Transverse colon (tissue), 4 donors: ENCODE data around the gene RNPEPL1. TPM values are rescaled to one million over a fixed set of nuclear protein-coding genes. Genes with fewer than 3 reads are reported as not detected.

ENCODE experiments used
- DNase-seq: peaks from one replicate; pipeline ENCODE4 v3.0.0-alpha.2; 2019
- H3K27ac ChIP-seq, 4 donors: fragments of 200-600 bp; sonication (generic); 2 replicates each; pipeline ENCODE4 v1.5.1; 2016 to 2018; ENCODE audit warnings: inconsistent platforms in 4 of 4
- H3K27me3 ChIP-seq: fragments of 200-600 bp; sonication (generic); 2 replicates; pipeline ENCODE4 v1.5.1; 2017; ENCODE audit warnings: inconsistent platforms
- H3K36me3 ChIP-seq, 4 donors: fragments of 200-600 bp; sonication (generic); 2 replicates each; pipeline ENCODE4 v1.5.1; 2017 to 2019; ENCODE audit warnings: inconsistent platforms in 4 of 4
- H3K4me1 ChIP-seq, 4 donors: fragments of 200-600 bp; sonication (generic); 2 replicates each; pipeline ENCODE4 v1.5.1; 2017 to 2020; ENCODE audit warnings: inconsistent platforms in 4 of 4
- H3K4me3 ChIP-seq, 4 donors: fragments of 200-600 bp; sonication (generic); 1 replicate in 1 of 4; 2 replicates in 3 of 4; pipeline versions ENCODE4 v1.5.1 to v1.6.1; 2017 to 2019; ENCODE audit warnings: inconsistent platforms in 4 of 4
- H3K9me3 ChIP-seq, 2 donors: fragments of 200-600 bp; sonication (generic); 2 replicates each; pipeline ENCODE4 v1.5.1; 2017 to 2019; ENCODE audit warnings: inconsistent platforms in 2 of 2
- EP300 ChIP-seq: sonication (generic); formaldehyde crosslinking; IDR thresholded peaks from one replicate; pipeline ENCODE4 v1.6.1; 2017; ENCODE audit warnings: antibody characterized with exemption, low read depth
- POLR2A ChIP-seq: fragments of 450-650 bp; IDR thresholded peaks from one replicate; pipeline ENCODE4 v1.6.1; 2016; ENCODE audit warnings: antibody characterized with exemption, mild to moderate bottlenecking, moderate library complexity
- POLR2AphosphoS5 ChIP-seq, 3 donors: sonication (generic); formaldehyde crosslinking; IDR thresholded peaks; one replicate each; pipeline ENCODE4 v1.6.1; 2016; ENCODE audit warnings: antibody characterized with exemption in 3 of 3
- WGBS, 2 donors: methylation state at CpG; one replicate each; pipeline ENCODE4 v1.1.5; 2018; ENCODE audit warnings: low coverage in 1 of 2; 5-methylcytosine and 5-hydroxymethylcytosine counted together
- in situ Hi-C, 4 donors: fragments of 200-750 bp; cut with MboI; loops; one replicate each; pipeline versions ENCODE4 v1.15.0 to v1.15.1; 2017; ENCODE audit warnings: low sequenced_read_pairs in 3 of 4, low pct_ligation_motif_present in 1 of 4, low pct_unique_long_range_greater_than_20kb in 1 of 4
- intact Hi-C: fragments of 100-400 bp; cut with DNase I; formaldehyde crosslinking; loops from one replicate; pipeline ENCODE4 v1.15.1; 2023; ENCODE audit warnings: low total_unique reads
- total RNA-seq, 4 donors: library from RNA; depleted of rRNA; stranded (reverse); fragments of >200 nt; gene quantifications; one replicate each; pipeline ENCODE4 v1.1.0, GENCODE V29; 2016
- TF ChIP-seq, protein P1 (sequence below), 5 experiments: fragments of 200-600 bp in 3 of 5; fragments of 450-650 bp in 2 of 5; sonication (generic) in 3 of 5; IDR thresholded peaks; 1 replicate in 2 of 5; 2 replicates in 3 of 5; pipeline ENCODE4 v1.5.1; 2016 to 2017; ENCODE audit warnings: antibody characterized with exemption in 5 of 5, inconsistent platforms in 3 of 5, mild to moderate bottlenecking in 2 of 5, moderate library complexity in 1 of 5

RNPEPL1 gene
- total RNA-seq, 4 donors from 2014 or later: 118 to 208 (median 151) TPM

DNA sequence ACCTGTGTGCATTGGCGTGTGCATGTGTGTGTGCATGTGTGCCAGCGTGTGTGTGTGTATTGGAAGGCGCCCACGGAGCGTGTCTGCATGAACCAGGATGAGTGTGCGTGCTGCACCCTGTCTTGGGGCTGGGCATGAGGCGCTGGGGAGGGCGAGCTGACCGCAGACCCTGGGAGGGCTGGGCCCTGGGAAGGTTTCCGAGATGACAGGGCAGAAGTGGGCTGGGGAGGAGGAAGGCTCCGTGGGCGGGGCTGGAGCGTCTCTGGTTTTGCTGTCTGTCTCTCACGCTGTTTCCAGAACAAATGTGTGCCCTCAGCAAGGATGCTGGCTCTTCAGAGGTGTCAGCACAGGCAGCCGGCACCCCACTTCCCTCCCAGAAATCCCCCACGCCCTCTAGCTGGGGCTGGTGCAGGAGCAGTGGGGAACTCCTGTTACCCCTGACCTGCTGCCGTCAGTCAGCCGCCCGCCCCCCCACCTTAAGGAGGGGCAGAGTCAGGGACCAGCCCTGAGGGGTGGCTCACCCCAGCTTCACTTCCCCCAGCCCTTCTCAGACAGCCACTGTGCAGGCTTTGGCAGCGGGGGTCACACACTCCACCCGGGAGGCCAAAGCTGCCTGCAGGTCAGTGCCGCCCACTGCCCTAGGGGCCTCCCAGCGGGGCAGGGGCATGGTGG, 56.8 kb downstream of the RNPEPL1 start, which contains the start of gene GPR35:
Gene GPR35, plus strand, starts transcription at position 531 of the 672 bp plus-strand sequence. CDS start 4,473 bp downstream, outside the sequence.
- Histone ChIP-seq H3K4me1 (peaks cover 0 to 7% (median 0%) of the 10 kb centered on the region in 4 donors), H3K27ac (peak within 1 kb of the TSS in 3 of 4 donors; percentile 2 to 43 (median 21)), H3K9me3 (no peaks in the 10 kb centered on the region), H3K36me3 (peaks cover 0 to 2% (median 0%) of the 10 kb centered on the region in 4 donors), H3K27me3 (no peaks in the 10 kb centered on the region), H3K4me3 (no peak within 1 kb of the TSS)
- DNase-seq: peak; percentile 58
- TF ChIP-seq POLR2AphosphoS5 (IDR thresholded peaks at IDR 0.05) (peak in 1 of 3 donors; percentile 17), POLR2A (no peak)
- in situ Hi-C loops: no loop called here
- 50% methylated on average over 23 of the region's 23 CpGs; no CpG with 5 or more reads in 1 of the 2 donors for WGBS, 2 donors
- intact Hi-C loops: no loop called here

GRCh38 chr2:240626531-240627300, 58.4 kb downstream of the RNPEPL1 start:
- Histone ChIP-seq H3K27ac (peak overlapping the region; percentile 29 to 36 (median 34)), H3K36me3 (peaks cover 0 to 12% (median 0%) of the 10 kb centered on the region in 4 donors), H3K27me3 (no peaks in the 10 kb centered on the region), H3K9me3 (no peaks in the 10 kb centered on the region), H3K4me3 (no peak overlapping the region), H3K4me1 (no peaks in the 10 kb centered on the region)
- intact Hi-C loops (no loop called here), in situ Hi-C loops (no loop called here)
- TF ChIP-seq POLR2AphosphoS5 (IDR thresholded peaks at IDR 0.05): no peak
- no peak for TF ChIP-seq EP300
- DNase-seq: peak; percentile 49
- 59 to 63% methylated on average over 3 to 17 of the region's 21 CpGs for WGBS, 2 donors

DNA sequence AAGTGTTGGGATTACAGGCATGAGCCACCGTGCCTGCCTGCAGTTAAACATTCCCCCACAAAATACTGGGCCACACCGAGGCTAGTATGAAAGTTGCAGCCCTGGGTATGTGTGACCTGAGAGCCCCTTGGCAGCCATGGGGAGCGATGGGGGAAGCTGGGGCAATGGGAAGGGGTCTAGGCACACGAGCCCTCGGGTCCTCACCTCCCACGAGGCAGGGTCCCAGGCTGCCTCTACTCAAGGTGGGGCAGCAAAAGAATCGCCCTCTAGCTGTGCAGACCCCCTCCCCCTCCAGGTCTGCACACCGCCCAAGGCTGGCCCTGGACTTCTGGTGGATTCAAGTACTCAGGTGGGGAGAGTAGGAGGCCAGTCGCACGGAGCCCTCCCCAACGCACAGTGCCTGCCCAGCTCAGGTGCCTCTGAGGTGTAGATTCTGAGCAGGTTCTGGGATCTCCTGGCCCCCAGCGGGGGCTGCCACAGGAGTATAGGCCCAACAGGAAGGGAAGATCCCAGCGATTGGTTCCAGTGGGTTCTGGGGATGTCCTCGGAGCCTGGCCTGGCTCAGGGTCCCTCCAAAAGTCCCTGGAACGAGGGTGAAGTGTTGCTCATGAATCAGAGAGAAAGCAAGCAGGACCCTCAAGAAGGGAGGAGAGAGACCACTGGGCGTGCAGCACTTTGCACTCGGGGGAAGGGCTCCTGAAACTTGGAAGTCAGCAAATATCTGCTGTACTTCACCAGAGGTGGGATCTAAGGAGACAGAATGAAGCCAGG, 59.6 kb downstream of the RNPEPL1 start:
- in situ Hi-C loops (no loop called here), intact Hi-C loops (no loop called here)
- H3K9me3 ChIP-seq: no peaks in the 10 kb centered on the region
- TF ChIP-seq POLR2AphosphoS5 (IDR thresholded peaks at IDR 0.05) (no peak), EP300 (no peak)
- TF ChIP-seq, protein P1, sequence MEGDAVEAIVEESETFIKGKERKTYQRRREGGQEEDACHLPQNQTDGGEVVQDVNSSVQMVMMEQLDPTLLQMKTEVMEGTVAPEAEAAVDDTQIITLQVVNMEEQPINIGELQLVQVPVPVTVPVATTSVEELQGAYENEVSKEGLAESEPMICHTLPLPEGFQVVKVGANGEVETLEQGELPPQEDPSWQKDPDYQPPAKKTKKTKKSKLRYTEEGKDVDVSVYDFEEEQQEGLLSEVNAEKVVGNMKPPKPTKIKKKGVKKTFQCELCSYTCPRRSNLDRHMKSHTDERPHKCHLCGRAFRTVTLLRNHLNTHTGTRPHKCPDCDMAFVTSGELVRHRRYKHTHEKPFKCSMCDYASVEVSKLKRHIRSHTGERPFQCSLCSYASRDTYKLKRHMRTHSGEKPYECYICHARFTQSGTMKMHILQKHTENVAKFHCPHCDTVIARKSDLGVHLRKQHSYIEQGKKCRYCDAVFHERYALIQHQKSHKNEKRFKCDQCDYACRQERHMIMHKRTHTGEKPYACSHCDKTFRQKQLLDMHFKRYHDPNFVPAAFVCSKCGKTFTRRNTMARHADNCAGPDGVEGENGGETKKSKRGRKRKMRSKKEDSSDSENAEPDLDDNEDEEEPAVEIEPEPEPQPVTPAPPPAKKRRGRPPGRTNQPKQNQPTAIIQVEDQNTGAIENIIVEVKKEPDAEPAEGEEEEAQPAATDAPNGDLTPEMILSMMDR (IDR thresholded peaks at IDR 0.05): no peak
- WGBS, 2 donors: 86% methylated on average over 15 of the region's 17 CpGs; no CpG with 5 or more reads in 1 of the 2 donors
- no peak overlapping the region for H3K27ac ChIP-seq
- H3K4me3 ChIP-seq: no peak overlapping the region
- H3K4me1 ChIP-seq: no peaks in the 10 kb centered on the region
- H3K36me3 ChIP-seq: peaks cover 0 to 12% (median 0%) of the 10 kb centered on the region in 4 donors
- peak; percentile 2 for DNase-seq
- no peaks in the 10 kb centered on the region for H3K27me3 ChIP-seq

DNA sequence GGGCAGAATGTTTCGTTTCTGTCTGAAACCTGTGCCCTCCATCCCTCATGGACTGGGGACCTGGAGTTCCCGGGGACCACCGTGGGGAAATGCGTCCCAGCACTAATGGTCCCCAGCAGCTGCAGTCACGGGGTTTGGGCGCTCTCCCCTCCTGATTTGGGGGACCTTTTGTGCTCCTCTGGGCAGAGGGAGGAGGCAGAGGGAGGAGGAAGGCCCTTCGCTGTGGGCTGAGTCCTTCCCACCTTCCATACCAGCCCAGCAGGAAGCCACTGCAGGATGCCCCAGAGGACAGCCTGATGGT, 60.2 kb downstream of the RNPEPL1 start:
- no peaks in the 10 kb centered on the region for H3K27me3 ChIP-seq
- peak; percentile 2 for DNase-seq
- WGBS, 2 donors: 88% methylated on average over 7 of the region's 7 CpGs; no CpG with 5 or more reads in 1 of the 2 donors
- H3K4me3 ChIP-seq: no peak overlapping the region
- no peak overlapping the region for H3K27ac ChIP-seq
- no peak for TF ChIP-seq EP300
- TF ChIP-seq, protein P1 (IDR thresholded peaks at IDR 0.05): no peak
- no peak for TF ChIP-seq POLR2AphosphoS5 (IDR thresholded peaks at IDR 0.05)
- no peak for TF ChIP-seq POLR2A
- peaks cover 0 to 12% (median 0%) of the 10 kb centered on the region in 4 donors for H3K36me3 ChIP-seq
- no peaks in the 10 kb centered on the region for H3K9me3 ChIP-seq
- in situ Hi-C loops: no loop called here
- H3K4me1 ChIP-seq: no peaks in the 10 kb centered on the region
- intact Hi-C loops: no loop called here
